NT2/D1 (cell line): ENCODE results near the gene TMEM131.
A peak's percentile ranks its signal among the peaks of the same experiment; 100 is the strongest.
"Not testable (repeated sequence)": the region's sequence is repeated elsewhere in the genome, so short reads cannot be mapped to it uniquely, and the experiment has no call there.

Experiments used
- DNase-seq: peaks from one replicate; pipeline ENCODE4 v3.0.0-alpha.2; 2011; ENCODE audit warnings: low read depth, low spot score
- H3K27me3 ChIP-seq: 2 replicates; pipeline ENCODE4 v1.6.0; 2011; ENCODE audit warnings: mild to moderate bottlenecking; ENCODE audit not compliant: insufficient read length, insufficient read depth
- H3K36me3 ChIP-seq: 2 replicates; pipeline ENCODE4 v1.6.1; 2011; ENCODE audit warnings: mild to moderate bottlenecking, low read length, mixed read lengths; ENCODE audit not compliant: insufficient read depth, insufficient read length
- H3K4me1 ChIP-seq: 2 replicates; pipeline ENCODE4 v1.5.1; 2011; ENCODE audit not compliant: insufficient read depth, insufficient read length
- H3K4me3 ChIP-seq: 2 replicates; pipeline ENCODE4 v1.5.1; 2011; ENCODE audit warnings: low read depth; ENCODE audit not compliant: insufficient read length
- H3K9ac ChIP-seq: 2 replicates; pipeline ENCODE4 v1.6.0; 2011; ENCODE audit warnings: low read depth; ENCODE audit not compliant: insufficient read length
- H3K9me3 ChIP-seq: 2 replicates; pipeline ENCODE4 v1.5.1; 2011; ENCODE audit warnings: mild to moderate bottlenecking, low read length; ENCODE audit not compliant: insufficient read depth
- SUZ12 ChIP-seq: IDR thresholded peaks from 2 replicates; pipeline ENCODE4 v1.6.1; 2011; ENCODE audit not compliant: insufficient read length, insufficient read depth; ENCODE audit errors: extremely low read depth
- YY1 ChIP-seq: IDR thresholded peaks from 2 replicates; pipeline ENCODE4 v1.6.1; 2011; ENCODE audit not compliant: insufficient read length, insufficient read depth
- ZNF274 ChIP-seq: IDR thresholded peaks from 2 replicates; pipeline ENCODE4 v1.6.1; 2011; ENCODE audit warnings: mild to moderate bottlenecking, low read depth, low read length

TMEM131 gene

GRCh38 chr2:97870396-97870843 is 125.3 kb downstream of the TMEM131 start:
- TF ChIP-seq ZNF274, result no peak
- no peak for TF ChIP-seq SUZ12
- no peak for TF ChIP-seq YY1
- H3K36me3 ChIP-seq, result no peaks in the 10 kb centered on the region
- H3K9me3 ChIP-seq, result peaks cover 30% of the 10 kb centered on the region; the same call in 1 of the 2 replicates
- no peak for DNase-seq
- H3K4me1 ChIP-seq, result no peaks in the 10 kb centered on the region
- no peak overlapping the region for H3K4me3 ChIP-seq
- no peak overlapping the region for H3K9ac ChIP-seq
- no peaks in the 10 kb centered on the region for H3K27me3 ChIP-seq

DNA sequence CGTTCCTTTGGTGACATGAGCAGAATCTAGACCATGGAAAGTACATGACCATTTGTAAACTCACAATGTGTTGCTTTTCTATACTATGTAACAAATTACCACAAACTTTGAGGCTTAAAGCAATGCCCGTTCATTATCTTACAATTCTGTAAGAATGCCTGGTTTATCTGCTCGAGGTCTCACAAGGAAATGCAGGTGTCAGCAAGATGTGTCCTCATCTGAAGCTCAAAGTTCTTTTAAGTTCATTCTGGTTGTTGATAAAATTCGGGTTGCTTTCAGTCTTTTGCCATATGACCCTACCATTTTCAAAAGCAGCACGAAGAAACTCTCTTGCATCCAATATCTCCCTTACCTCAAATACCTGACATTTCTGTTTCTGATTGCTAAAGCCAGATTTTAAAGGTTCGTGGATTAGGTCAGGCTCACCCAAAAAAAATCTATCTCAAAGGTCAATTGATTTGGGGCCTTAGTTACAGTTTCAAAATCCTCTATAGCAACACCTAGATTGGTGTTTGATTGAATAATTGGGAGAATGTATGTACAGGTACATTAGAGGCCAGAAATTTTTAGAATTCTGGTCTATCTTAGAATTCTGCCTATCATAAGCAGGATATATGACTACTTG is 125.9 kb downstream of the TMEM131 start:
- no peaks in the 10 kb centered on the region for H3K36me3 ChIP-seq
- no peaks in the 10 kb centered on the region for H3K4me1 ChIP-seq
- H3K9me3 ChIP-seq, result peaks cover 30% of the 10 kb centered on the region; the same call in 1 of the 2 replicates
- no peak for TF ChIP-seq ZNF274
- TF ChIP-seq SUZ12, result no peak
- no peak for TF ChIP-seq YY1
- no peak overlapping the region for H3K4me3 ChIP-seq
- DNase-seq, result no peak
- H3K27me3 ChIP-seq, result no peaks in the 10 kb centered on the region
- H3K9ac ChIP-seq, result no peak overlapping the region

GRCh38 chr2:97868986-97869721 is 126.6 kb downstream of the TMEM131 start:
- no peaks in the 10 kb centered on the region for H3K27me3 ChIP-seq
- H3K4me3 ChIP-seq, result no peak overlapping the region
- peak; percentile 50 for DNase-seq
- no peak overlapping the region for H3K9ac ChIP-seq
- H3K36me3 ChIP-seq, result no peaks in the 10 kb centered on the region
- H3K9me3 ChIP-seq, result peaks cover 30% of the 10 kb centered on the region; the same call in 1 of the 2 replicates
- TF ChIP-seq YY1 (no peak), SUZ12 (no peak), ZNF274 (no peak)
- no peaks in the 10 kb centered on the region for H3K4me1 ChIP-seq

DNA sequence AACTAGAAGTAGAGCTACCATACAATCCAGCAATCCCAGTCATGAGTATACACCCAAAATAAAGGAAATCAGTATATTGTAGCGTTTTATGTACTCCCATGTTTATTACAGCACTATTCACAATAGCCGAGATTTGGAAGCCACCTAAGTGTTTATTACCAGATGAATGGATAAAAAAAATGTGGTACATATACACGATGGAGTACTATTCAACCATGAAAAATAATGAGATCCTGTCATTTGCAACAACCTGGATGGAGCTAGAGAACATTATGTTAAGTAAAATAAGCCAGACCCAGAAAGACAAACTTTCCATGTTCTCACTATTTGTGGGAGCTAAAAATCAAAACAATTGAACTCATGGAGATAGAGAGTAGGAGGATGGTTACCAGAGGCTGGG is 131.9 kb downstream of the TMEM131 start:
- H3K9ac ChIP-seq, result no peak overlapping the region
- H3K9me3 ChIP-seq, result peaks cover 7% of the 10 kb centered on the region; the same call in 1 of the 2 replicates
- H3K27me3 ChIP-seq, result no peaks in the 10 kb centered on the region
- peaks cover 4% of the 10 kb centered on the region for H3K4me1 ChIP-seq
- DNase-seq, result no peak
- no peak for TF ChIP-seq SUZ12
- no peak for TF ChIP-seq YY1
- no peak for TF ChIP-seq ZNF274
- peaks cover 11% of the 10 kb centered on the region for H3K36me3 ChIP-seq
- no peak overlapping the region for H3K4me3 ChIP-seq

DNA sequence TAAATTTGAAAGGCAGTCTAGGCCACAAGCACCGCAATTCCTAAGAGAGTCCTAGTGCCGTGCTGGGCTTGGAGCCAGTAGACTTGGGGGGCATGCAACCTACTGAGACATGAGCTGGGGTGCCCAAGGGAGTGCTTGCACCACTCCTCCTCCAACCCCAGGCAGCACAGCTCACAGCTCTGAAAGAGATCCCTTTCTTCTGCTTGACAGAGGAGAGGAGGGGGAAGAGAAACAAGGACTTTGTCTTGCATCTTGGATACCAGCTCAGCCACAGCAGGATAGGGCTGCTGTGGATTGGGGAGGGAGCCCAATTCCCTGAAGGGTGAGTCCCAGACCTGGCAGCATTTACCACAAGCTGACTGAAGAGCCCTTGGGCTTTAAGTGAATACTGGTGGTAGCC is 134.6 kb downstream of the TMEM131 start:
- Histone ChIP-seq H3K9ac (no peak overlapping the region), H3K4me3 (no peak overlapping the region), H3K27me3 (no peaks in the 10 kb centered on the region), H3K9me3 (peaks cover 7% of the 10 kb centered on the region; the same call in 1 of the 2 replicates), H3K36me3 (peaks cover 20% of the 10 kb centered on the region), H3K4me1 (peaks cover 4% of the 10 kb centered on the region)
- no peak for DNase-seq
- TF ChIP-seq YY1, result no peak
- no peak for TF ChIP-seq ZNF274
- TF ChIP-seq SUZ12, result no peak

GRCh38 chr2:97858442-97858841 is 137.3 kb downstream of the TMEM131 start:
- Histone ChIP-seq H3K27me3 (no peaks in the 10 kb centered on the region), H3K4me3 (no peak overlapping the region), H3K9ac (no peak overlapping the region), H3K9me3 (0 out of 2 replicates have a peak, but pooled peaks cover under 1% of the 10 kb centered on the region), H3K36me3 (peaks cover 23% of the 10 kb centered on the region), H3K4me1 (peaks cover 4% of the 10 kb centered on the region)
- DNase-seq, result peak; percentile 13
- TF ChIP-seq SUZ12 (no peak), YY1 (no peak), ZNF274 (no peak)

- H3K9me3 ChIP-seq, result no peaks in the 10 kb centered on the region
- H3K9ac ChIP-seq, result no peak overlapping the region
- no peak overlapping the region for H3K4me3 ChIP-seq
- TF ChIP-seq ZNF274 (no peak), YY1 (no peak), SUZ12 (no peak)
- H3K27me3 ChIP-seq, result no peaks in the 10 kb centered on the region
- DNase-seq, result no peak
- peaks cover 23% of the 10 kb centered on the region for H3K36me3 ChIP-seq
- peaks cover 4% of the 10 kb centered on the region for H3K4me1 ChIP-seq
Observed at GRCh38 chr2:97857553-97857952, 138.2 kb downstream of the TMEM131 start.

- not testable (repeated sequence) for H3K9ac ChIP-seq, H3K36me3 ChIP-seq, DNase-seq, H3K9me3 ChIP-seq, H3K27me3 ChIP-seq, H3K4me1 ChIP-seq, H3K4me3 ChIP-seq
Observed at GRCh38 chr2:97853057-97853456, 142.7 kb downstream of the TMEM131 start.
